ENCODE data around the gene MAGEF1.

Gene MAGEF1

GRCh38 chr3:184688251-184688881, 23.5 kb downstream of the MAGEF1 start:
- DNase-seq, result no peak

GRCh38 chr3:184687363-184688015, 24.4 kb downstream of the MAGEF1 start:
- no peak for DNase-seq

GRCh38 chr3:184685646-184686045, 26.2 kb downstream of the MAGEF1 start:
- no peak for DNase-seq

- no peak for DNase-seq
Observed at GRCh38 chr3:184685055-184685454, 26.8 kb downstream of the MAGEF1 start.

GRCh38 chr3:184683900-184684560, 27.8 kb downstream of the MAGEF1 start:
- DNase-seq, result no peak

- DNase-seq, result no peak
Observed at GRCh38 chr3:184683234-184683633, 28.6 kb downstream of the MAGEF1 start.

- no peak for DNase-seq
Observed at GRCh38 chr3:184682671-184683070, 29.2 kb downstream of the MAGEF1 start.

GRCh38 chr3:184680385-184681345, 31.2 kb downstream of the MAGEF1 start:
- no peak for DNase-seq

GRCh38 chr3:184679056-184679816, 32.6 kb downstream of the MAGEF1 start:
- DNase-seq, result no peak

GRCh38 chr3:184678317-184679055, 33.4 kb downstream of the MAGEF1 start:
- DNase-seq, result no peak

- DNase-seq, result no peak
Observed at GRCh38 chr3:184677344-184678316, 34.2 kb downstream of the MAGEF1 start.

GRCh38 chr3:184676927-184677326, 34.9 kb downstream of the MAGEF1 start:
- no peak for DNase-seq

- no peak for DNase-seq
Observed at GRCh38 chr3:184674626-184675025, 37.2 kb downstream of the MAGEF1 start.

- DNase-seq, result no peak
Observed at GRCh38 chr3:184672977-184673870, 38.6 kb downstream of the MAGEF1 start.

GRCh38 chr3:184672335-184672734, 39.5 kb downstream of the MAGEF1 start:
- DNase-seq, result no peak

- no peak for DNase-seq
Observed at GRCh38 chr3:184670091-184670602, 41.7 kb downstream of the MAGEF1 start.

GRCh38 chr3:184669578-184669977, 42.3 kb downstream of the MAGEF1 start:
- no peak for DNase-seq

- DNase-seq, result no peak
Observed at GRCh38 chr3:184666442-184666841, 45.4 kb downstream of the MAGEF1 start.

GRCh38 chr3:184665101-184665500, 46.8 kb downstream of the MAGEF1 start:
- DNase-seq, result no peak

Data from stimulated activated CD8-positive, alpha-beta memory T cell treated with anti-CD3 and anti-CD28 coated beads, Interleukin-4, amount 100 ng/mL, for 48 hours (primary cell).